IMR-90 (cell line): ENCODE data around the gene IGF2. TPM values are rescaled to one million over a fixed set of nuclear protein-coding genes. Genes with fewer than 3 reads are reported as not detected.

ENCODE experiments used
- ATAC-seq: fragments of 200-7000 bp; cut with Tn5 transposase; 2 replicates; pipeline ENCODE4 v1.9.1; 2020; ENCODE audit warnings: low read depth, mild to moderate bottlenecking, moderate library complexity
- BruUV-seq: library from RNA; stranded (reverse); fragments of 400-500 nt; replicated peaks from 2 replicates; lab custom pipeline; 2021; lab: Mats Ljungman, UMichigan
- CTCF ChIA-PET: fragments of 300-600 bp; formaldehyde crosslinking; extraction: SDS; loops from one replicate; lab custom pipeline; 2021; ENCODE audit warnings: antibody characterized with exemption; lab: Yijun Ruan, JAX
- POLR2A ChIA-PET: fragments of 300-600 bp; sonication (Branson Sonifier 250); formaldehyde crosslinking; loops from one replicate; lab custom pipeline; 2022; ENCODE audit warnings: antibody characterized with exemption; ENCODE audit not compliant: unreplicated experiment; lab: Charles Lee
- DNase-seq: peaks from one replicate; pipeline ENCODE4 v3.0.0; 2013
- H2AFZ ChIP-seq: replicated peaks from 2 replicates; pipeline ENCODE3; 2013; ENCODE audit warnings: low read length, mild to moderate bottlenecking; ENCODE audit not compliant: poor library complexity
- H2AK5ac ChIP-seq: 2 replicates; pipeline ENCODE4 v1.6.1; 2013; ENCODE audit warnings: low read depth, low read length, inconsistent platforms
- H2AK9ac ChIP-seq: replicated peaks from 2 replicates; pipeline ENCODE3; 2013; ENCODE audit warnings: mild to moderate bottlenecking, low read depth, low read length, moderate library complexity; ENCODE audit not compliant: poor library complexity
- H2BK120ac ChIP-seq: 2 replicates; pipeline ENCODE4 v1.6.1; 2013; ENCODE audit warnings: low read depth, low read length, inconsistent platforms
- H2BK15ac ChIP-seq: 3 replicates; pipeline ENCODE4 v1.6.1; 2013; ENCODE audit warnings: low read depth, low read length, inconsistent platforms
- H2BK20ac ChIP-seq: 2 replicates; pipeline ENCODE4 v1.6.1; 2013; ENCODE audit warnings: low read depth, mild to moderate bottlenecking, inconsistent platforms, low read length, moderate library complexity
- H2BK5ac ChIP-seq: 2 replicates; pipeline ENCODE4 v1.6.1; 2013; ENCODE audit warnings: mild to moderate bottlenecking, low read depth, low read length, inconsistent platforms; ENCODE audit not compliant: poor library complexity, severe bottlenecking
- H3K14ac ChIP-seq: replicated peaks from 2 replicates; pipeline ENCODE4 v1.6.1; 2013; ENCODE audit warnings: low read depth, low read length, inconsistent platforms
- H3K18ac ChIP-seq: 2 replicates; pipeline ENCODE4 v1.6.1; 2013; ENCODE audit warnings: low read depth, low read length, control low read depth
- H3K23ac ChIP-seq: 2 replicates; pipeline ENCODE4 v1.6.1; 2013; ENCODE audit warnings: low read depth, low read length, inconsistent platforms
- H3K27ac ChIP-seq: 2 replicates; pipeline ENCODE4 v1.5.1; 2013; ENCODE audit warnings: mild to moderate bottlenecking, control low read depth, low read length; ENCODE audit not compliant: insufficient read depth
- H3K27me3 ChIP-seq: 2 replicates; pipeline ENCODE4 v1.6.1; 2013; ENCODE audit warnings: low read length; ENCODE audit not compliant: control insufficient read depth, insufficient read depth
- H3K36me3 ChIP-seq: 2 replicates; pipeline ENCODE4 v1.6.1; 2013; ENCODE audit warnings: low read length, mixed read lengths; ENCODE audit not compliant: control insufficient read depth, insufficient read depth
- H3K4ac ChIP-seq: 2 replicates; pipeline ENCODE4 v1.6.1; 2013; ENCODE audit warnings: low read depth, low read length, inconsistent platforms
- H3K4me1 ChIP-seq: 2 replicates; pipeline ENCODE4 v1.6.1; 2013; ENCODE audit warnings: low read length, mixed read lengths; ENCODE audit not compliant: control insufficient read depth, insufficient read depth
- H3K4me2 ChIP-seq: 2 replicates; pipeline ENCODE4 v1.6.1; 2013; ENCODE audit warnings: low read depth, mild to moderate bottlenecking, control low read depth, low read length, moderate library complexity
- H3K4me3 ChIP-seq: 2 replicates; pipeline ENCODE4 v1.5.1; 2013; ENCODE audit warnings: low read depth, mild to moderate bottlenecking, control low read depth, low read length, moderate library complexity; ENCODE audit not compliant: insufficient read depth
- H3K56ac ChIP-seq: 2 replicates; pipeline ENCODE4 v1.6.1; 2013; ENCODE audit warnings: low read length, inconsistent platforms; ENCODE audit not compliant: insufficient read depth; ENCODE audit errors: extremely low read depth
- H3K79me1 ChIP-seq, 2 experiments: 2 replicates each; pipeline ENCODE4 v1.6.1; 2013; ENCODE audit warnings: low read length in 2 of 2, inconsistent platforms in 1 of 2, low read depth in 1 of 2
- H3K9ac ChIP-seq: 2 replicates; pipeline ENCODE4 v1.6.1; 2013; ENCODE audit warnings: low read depth, low read length, control low read depth
- H3K9me1 ChIP-seq: 2 replicates; pipeline ENCODE4 v1.6.1; 2013; ENCODE audit warnings: low read length, inconsistent platforms; ENCODE audit not compliant: insufficient read depth
- H3K9me3 ChIP-seq: 2 replicates; pipeline ENCODE4 v1.6.1; 2013; ENCODE audit warnings: low read length; ENCODE audit not compliant: control insufficient read depth, insufficient read depth
- H4K20me1 ChIP-seq: 2 replicates; pipeline ENCODE4 v1.6.1; 2013; ENCODE audit warnings: low read length, inconsistent platforms; ENCODE audit not compliant: insufficient read depth
- H4K5ac ChIP-seq: 2 replicates; pipeline ENCODE4 v1.6.1; 2013; ENCODE audit warnings: mild to moderate bottlenecking, low read depth, low read length, control low read depth
- H4K8ac ChIP-seq, 2 experiments: 2 replicates each; pipeline ENCODE4 v1.6.1; 2013; ENCODE audit warnings: low read depth in 2 of 2, low read length in 2 of 2, control low read depth in 1 of 2, inconsistent platforms in 1 of 2
- H4K91ac ChIP-seq: 2 replicates; pipeline ENCODE4 v1.6.1; 2013; ENCODE audit warnings: low read depth, low read length, inconsistent platforms; ENCODE audit not compliant: insufficient read depth
- CEBPB ChIP-seq: IDR thresholded peaks from 2 replicates; pipeline ENCODE4 v1.6.1; 2012; ENCODE audit warnings: low read depth, low read length, improper control_type of control experiment
- CHD1 ChIP-seq: IDR thresholded peaks from 2 replicates; pipeline ENCODE4 v1.6.1; 2012; ENCODE audit warnings: low read depth, low read length, improper control_type of control experiment
- NFE2L2 ChIP-seq: fragments of 150-350 bp; IDR thresholded peaks from 2 replicates; pipeline ENCODE4 v1.6.1; 2016; ENCODE audit warnings: low read depth, mild to moderate bottlenecking, low read length
- RCOR1 ChIP-seq: IDR thresholded peaks from 2 replicates; pipeline ENCODE4 v1.6.1; 2012; ENCODE audit warnings: mild to moderate bottlenecking, low read length, improper control_type of control experiment; ENCODE audit not compliant: insufficient replicate concordance
- SMC3 ChIP-seq: fragments of 150-350 bp; IDR thresholded peaks from 2 replicates; pipeline ENCODE4 v1.6.1; 2016; ENCODE audit warnings: low read depth, mild to moderate bottlenecking, antibody characterized with exemption, low read length, moderate library complexity
- WGBS, 2 experiments: methylation state at CpG; one replicate each; pipeline versions ENCODE4 v1.1.5 to v1.1.7; 2013; ENCODE audit warnings: missing lambda C conversion rate in 2 of 2; ENCODE audit not compliant: insufficient read length in 1 of 2; ENCODE audit errors: extremely low coverage in 2 of 2; 5-methylcytosine and 5-hydroxymethylcytosine counted together
- dilution Hi-C: fragments of 300-500 bp; cut with HindIII; formaldehyde crosslinking; loops from one replicate; pipeline ENCODE4 v1.14.3; 2018; ENCODE audit warnings: low sequenced_read_pairs; ENCODE audit not compliant: unreplicated experiment
- in situ Hi-C: fragments of 300-500 bp; cut with MboI; formaldehyde crosslinking; loops from 3 replicates; pipeline ENCODE4 v1.14.3; 2019; ENCODE audit warnings: low sequenced_read_pairs, inconsistent platforms, mixed read lengths
- intact Hi-C: fragments of 100-400 bp; cut with micrococcal nuclease; formaldehyde crosslinking; loops from 2 replicates; pipeline ENCODE4 v1.10.0; 2022
- polyA plus RNA-seq, 3 experiments: library from polyadenylated mRNA; depleted of rRNA; stranded (reverse); fragments of >200 nt; gene quantifications; 2 replicates each; pipeline ENCODE4 v1.2.3, GENCODE V29; 2012; ENCODE audit warnings: low replicate concordance in 1 of 3
- total RNA-seq: library from RNA; depleted of rRNA; stranded (reverse); fragments of >200 nt; gene quantifications from 2 replicates; pipeline ENCODE4 v1.2.3, GENCODE V29; 2012
- TF ChIP-seq, protein P1 (sequence below): conservative IDR thresholded peaks from 2 replicates; pipeline ENCODE4 v1.5.1; 2012; ENCODE audit warnings: mild to moderate bottlenecking, low read depth, low read length, improper control_type of control experiment

The IGF2 gene
- total and polyA plus RNA-seq, 2 of the 4 experiments (the other 2 are of a cell fraction): 2.3 to 21.8 TPM

DNA sequence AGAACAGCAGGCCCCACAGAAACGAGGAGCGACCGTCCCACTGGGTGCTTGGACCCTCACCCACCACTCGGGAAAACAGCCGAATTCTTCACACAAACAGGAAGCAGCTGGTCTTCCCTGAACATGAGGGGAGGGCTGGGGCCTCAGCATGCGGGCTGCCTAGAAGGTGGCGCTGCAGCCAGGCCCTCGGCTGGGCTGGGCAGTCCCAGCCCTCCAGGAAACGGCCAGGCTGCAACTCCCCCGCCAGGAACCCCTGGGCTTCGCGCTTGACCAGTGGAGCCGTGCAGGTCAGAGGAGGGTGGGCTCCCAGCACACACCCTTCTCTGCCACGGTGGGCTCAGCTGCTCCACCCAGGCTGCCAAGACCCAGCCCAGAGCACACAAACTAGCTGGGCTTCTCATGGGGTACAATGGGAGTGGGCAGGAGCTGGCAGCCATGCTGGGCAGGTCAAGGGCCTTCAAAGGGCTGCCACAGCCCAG is 29.6 kb downstream of the IGF2 start:
- no peak overlapping the region for H3K27ac ChIP-seq

More for the DNA sequence above, 29.6 kb downstream of the IGF2 start:
- peak overlapping the region; percentile 33; the same call in 1 of the 2 replicates for H3K18ac ChIP-seq
- 0 out of 2 replicates have a peak overlapping the region, but pooled peaks have one; percentile 13 for H2BK120ac ChIP-seq
- no peak overlapping the region for H4K91ac ChIP-seq
- H2BK20ac ChIP-seq: no peak overlapping the region
- no peak for DNase-seq
- dilution Hi-C loops (no loop called here), intact Hi-C loops (no loop called here), in situ Hi-C loops (no loop called here)
- no peak overlapping the region for H3K56ac ChIP-seq
- peak overlapping the region; percentile 82 for H2AFZ ChIP-seq
- H4K20me1 ChIP-seq: no peaks in the 10 kb centered on the region
- no peaks in the 10 kb centered on the region for H3K9me3 ChIP-seq
- H3K23ac ChIP-seq: no peak overlapping the region
- H2AK9ac ChIP-seq: no peak overlapping the region
- H4K8ac ChIP-seq: peak overlapping the region in 1 of 2 experiments; percentile 60; a peak in 1 of 4 replicates
- H3K36me3 ChIP-seq: no peaks in the 10 kb centered on the region
- H2BK5ac ChIP-seq: no peak overlapping the region
- H3K14ac ChIP-seq: no peak overlapping the region
- TF ChIP-seq CEBPB (no peak), SMC3 (no peak), RCOR1 (no peak), NFE2L2 (no peak), CHD1 (no peak)
- TF ChIP-seq, protein P1, sequence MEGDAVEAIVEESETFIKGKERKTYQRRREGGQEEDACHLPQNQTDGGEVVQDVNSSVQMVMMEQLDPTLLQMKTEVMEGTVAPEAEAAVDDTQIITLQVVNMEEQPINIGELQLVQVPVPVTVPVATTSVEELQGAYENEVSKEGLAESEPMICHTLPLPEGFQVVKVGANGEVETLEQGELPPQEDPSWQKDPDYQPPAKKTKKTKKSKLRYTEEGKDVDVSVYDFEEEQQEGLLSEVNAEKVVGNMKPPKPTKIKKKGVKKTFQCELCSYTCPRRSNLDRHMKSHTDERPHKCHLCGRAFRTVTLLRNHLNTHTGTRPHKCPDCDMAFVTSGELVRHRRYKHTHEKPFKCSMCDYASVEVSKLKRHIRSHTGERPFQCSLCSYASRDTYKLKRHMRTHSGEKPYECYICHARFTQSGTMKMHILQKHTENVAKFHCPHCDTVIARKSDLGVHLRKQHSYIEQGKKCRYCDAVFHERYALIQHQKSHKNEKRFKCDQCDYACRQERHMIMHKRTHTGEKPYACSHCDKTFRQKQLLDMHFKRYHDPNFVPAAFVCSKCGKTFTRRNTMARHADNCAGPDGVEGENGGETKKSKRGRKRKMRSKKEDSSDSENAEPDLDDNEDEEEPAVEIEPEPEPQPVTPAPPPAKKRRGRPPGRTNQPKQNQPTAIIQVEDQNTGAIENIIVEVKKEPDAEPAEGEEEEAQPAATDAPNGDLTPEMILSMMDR: no peak
- H3K9ac ChIP-seq: no peak overlapping the region
- peak overlapping the region; percentile 47; the same call in 1 of the 2 replicates for H3K4ac ChIP-seq
- CTCF ChIA-PET: interaction anchor here (0.6 kb wide), 1 partner anchor 9 kb away, joined by 4 read pairs; no protein-coding TSS in a partner anchor
- no peak overlapping the region for H3K4me3 ChIP-seq
- H4K5ac ChIP-seq: peak overlapping the region; percentile 57; the same call in 1 of the 2 replicates
- H2BK15ac ChIP-seq: no peak overlapping the region
- H3K4me1 ChIP-seq: peaks cover 3% of the 10 kb centered on the region; the same call in 1 of the 2 replicates
- H2AK5ac ChIP-seq: no peak overlapping the region
- no peaks in the 10 kb centered on the region for H3K79me1 ChIP-seq
- BruUV-seq: no TSS peak
- H3K4me2 ChIP-seq: no peak overlapping the region; the same call in 1 of the 2 replicates
- POLR2A ChIA-PET: interaction anchor here (0.6 kb wide), 1 partner anchor 637 kb away, joined by 3 read pairs; no protein-coding TSS in a partner anchor
- peaks cover 18% of the 10 kb centered on the region for H3K27me3 ChIP-seq
- H3K9me1 ChIP-seq: no peaks in the 10 kb centered on the region
- 6% methylated on average over 3 of the region's 14 CpGs; no CpG with 5 or more reads in 1 of the 2 experiments for WGBS, 2 experiments
- ATAC-seq: no peak
